NK-92 (cell line): Measurements from ENCODE around the gene DAZAP1.

Experiments used
- DNase-seq: peaks from one replicate; lab custom pipeline; 2025; ENCODE audit not compliant: unreplicated experiment; lab: John Stamatoyannopoulos, UW

Gene DAZAP1

GRCh38 chr19:1393841-1394240, 13.5 kb upstream of the DAZAP1 start:
- DNase-seq = no peak

DNA sequence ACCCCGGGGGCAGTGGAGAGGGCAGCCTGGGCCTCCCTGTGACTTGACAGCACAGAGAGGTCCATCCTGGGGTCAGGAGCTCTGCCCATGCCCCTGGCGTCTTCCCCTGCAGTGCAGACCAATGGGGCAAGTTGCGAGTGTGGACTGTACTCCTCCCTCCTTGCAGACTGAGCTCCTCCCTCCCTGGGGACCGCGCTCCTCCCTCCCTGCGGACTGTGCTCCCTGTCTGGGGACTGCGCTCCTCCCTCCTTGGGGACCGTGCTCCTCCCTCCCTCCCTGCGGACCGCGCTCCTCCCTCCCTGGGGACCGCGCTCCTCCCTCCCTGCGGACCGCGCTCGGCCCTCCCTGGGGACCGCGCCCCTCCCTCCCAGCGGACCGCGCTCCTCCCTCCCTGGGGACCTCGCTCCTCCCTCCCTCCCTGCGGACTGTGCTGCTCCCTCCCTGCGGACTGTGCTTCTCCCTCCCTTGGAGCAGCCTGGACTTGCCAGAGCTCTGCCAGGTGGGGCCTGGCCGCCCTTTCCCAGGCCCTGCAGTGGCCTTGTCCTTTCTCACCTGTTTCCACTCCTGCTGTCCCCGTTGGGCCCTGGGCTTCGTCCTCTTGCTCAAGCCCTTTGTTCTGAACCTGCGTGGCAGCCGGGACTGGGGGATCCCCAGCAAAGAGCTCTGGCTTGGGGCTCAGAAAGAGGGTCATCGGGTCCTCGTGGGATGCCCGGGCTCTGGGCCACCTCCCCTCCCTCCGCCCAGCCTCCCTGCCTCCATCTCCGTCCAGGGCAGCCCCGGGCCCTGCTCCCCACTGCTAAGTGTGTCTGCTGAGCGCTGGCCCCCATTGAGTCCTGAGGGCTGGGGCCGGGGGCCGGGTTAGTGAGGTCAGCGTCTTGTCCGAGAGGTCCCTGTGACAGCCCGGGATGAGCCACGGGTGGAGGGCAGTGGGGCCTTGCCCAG, 12.9 kb upstream of the DAZAP1 start:
- DNase-seq = no peak

DNA sequence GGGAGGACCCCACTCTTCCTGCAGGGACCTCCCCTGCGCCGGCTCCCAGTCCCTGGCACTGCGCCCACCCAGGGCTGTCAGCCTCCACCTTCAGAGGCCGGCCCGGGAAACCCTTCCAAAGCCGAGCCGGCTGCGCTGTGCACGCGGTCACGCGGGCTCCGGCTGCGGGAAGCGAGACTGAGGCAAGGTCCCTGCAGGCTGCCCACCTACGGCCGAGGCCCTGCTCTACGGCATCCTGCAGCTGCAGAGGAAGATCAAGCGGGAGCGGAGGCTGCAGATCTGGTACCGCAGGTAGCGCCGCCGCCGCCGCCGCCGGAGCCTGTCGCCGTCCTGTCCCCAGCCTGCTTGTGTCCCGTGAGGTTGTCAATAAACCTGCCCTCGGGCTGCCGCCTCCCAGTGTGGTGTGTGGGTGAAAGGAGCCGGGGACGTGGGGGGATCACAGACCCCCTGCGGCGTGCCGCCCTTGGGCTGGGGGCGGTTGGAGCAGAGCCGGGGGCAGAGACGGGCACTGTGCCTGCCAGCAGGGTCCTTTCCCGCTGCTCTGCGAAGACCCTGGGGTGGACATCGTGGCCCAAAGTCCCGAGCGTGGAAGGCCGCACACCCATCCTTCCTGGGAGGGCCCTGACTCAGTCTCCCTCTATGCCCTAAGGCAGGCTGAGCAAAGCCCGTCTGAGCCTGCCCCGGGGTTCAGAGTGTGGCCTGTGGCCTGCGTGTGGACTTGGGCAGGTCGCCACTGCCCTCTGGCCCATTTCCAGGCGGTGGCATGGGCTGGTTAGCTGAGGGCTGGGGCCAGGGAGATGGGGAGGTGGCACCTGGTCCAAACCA, 12.0 kb upstream of the DAZAP1 start:
- DNase-seq = no peak

- no peak for DNase-seq
Measured at GRCh38 chr19:1396019-1396767, 11.2 kb upstream of the DAZAP1 start.

- DNase-seq = no peak
Measured at GRCh38 chr19:1396768-1397679, 10.4 kb upstream of the DAZAP1 start.

- DNase-seq = no peak
Measured at GRCh38 chr19:1397838-1398237, 9.5 kb upstream of the DAZAP1 start.

GRCh38 chr19:1399079-1399478, 8.3 kb upstream of the DAZAP1 start:
- DNase-seq = no peak

GRCh38 chr19:1399745-1400144, 7.6 kb upstream of the DAZAP1 start:
- DNase-seq = no peak

DNA sequence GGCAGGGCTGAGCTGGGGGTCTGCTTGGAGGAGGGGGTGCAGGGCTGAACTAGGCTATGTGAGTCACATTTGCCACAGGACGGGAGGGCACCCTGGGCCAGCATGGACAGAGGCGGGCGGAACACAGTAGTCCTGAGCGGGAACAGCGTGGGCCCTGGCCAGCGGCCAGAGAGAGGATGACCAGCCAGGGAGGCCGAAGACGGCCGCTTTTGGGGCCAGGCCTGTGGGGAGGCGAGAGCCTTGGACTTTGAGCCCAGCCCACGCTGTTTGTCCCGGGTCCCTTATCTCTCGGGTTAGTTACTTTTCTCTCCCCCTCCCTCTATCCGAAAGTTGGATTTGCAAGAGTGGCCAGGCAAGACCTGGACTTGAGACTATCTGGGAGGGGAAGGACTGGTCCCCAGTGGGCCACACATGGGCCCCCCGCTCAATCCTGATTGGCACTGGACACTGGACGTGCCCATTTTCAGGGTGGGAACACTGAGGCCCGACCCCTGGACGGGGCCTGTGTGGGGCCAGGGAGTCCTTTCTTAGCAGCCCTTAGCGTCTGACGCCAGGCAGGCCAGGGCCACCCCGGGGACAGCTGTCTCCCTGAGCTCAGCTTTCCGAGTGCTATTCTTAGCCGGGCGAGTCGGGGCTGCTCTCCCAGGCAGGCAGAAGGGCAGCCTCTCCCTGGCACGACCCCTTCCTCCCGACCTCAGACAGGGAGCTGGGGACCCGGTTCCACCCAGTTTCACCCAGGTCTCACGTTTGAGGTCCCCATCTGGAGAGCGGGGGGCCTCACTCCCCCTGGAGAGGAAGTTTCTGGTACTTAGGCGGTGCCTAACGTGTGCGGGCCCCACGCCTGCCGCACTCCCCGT, 6.9 kb upstream of the DAZAP1 start:
- no peak for DNase-seq

DNA sequence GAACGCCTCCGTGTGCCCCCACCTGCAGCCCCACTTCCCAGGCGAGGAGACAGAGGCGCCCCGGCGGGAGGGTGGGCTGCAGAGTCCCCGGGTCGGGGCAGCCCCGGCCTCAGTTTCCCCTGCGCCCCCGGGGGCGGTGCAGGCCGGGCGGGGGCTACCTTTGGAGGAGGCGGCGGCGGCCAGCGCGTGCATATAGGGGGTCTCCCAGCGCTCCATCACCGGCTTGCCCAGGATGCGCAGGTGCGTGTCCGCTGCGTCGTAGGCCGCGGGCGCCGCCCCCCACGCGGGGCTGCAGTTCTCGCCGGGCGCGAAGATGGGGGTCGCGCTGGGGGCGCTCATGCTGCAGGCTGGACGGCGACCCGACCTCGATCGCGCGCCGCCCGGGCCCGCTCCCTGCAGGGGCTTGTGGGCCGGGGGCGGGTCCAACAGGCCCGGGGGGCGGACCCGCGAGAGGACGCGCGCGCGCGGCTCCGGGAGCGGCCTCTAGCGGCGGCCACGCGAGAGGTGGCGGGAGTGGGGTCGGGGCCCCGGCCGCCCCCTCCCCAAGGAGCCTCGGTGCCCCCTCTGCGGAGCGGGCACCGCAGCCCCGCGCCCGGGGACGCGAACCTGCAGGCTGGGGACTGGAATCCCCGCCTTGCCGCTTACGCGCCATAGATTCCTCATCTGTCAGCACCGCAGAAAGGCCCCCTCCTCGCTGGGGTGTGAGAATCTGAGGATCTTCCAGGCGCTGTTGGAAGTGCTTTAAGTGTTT, 6.1 kb upstream of the DAZAP1 start, which contains the start of gene GAMT:
Gene GAMT, minus strand, starts transcription at position 405 of the 751 bp plus-strand sequence. Its CDS starts 66 bp downstream, at position 339.
- no peak for DNase-seq

DNA sequence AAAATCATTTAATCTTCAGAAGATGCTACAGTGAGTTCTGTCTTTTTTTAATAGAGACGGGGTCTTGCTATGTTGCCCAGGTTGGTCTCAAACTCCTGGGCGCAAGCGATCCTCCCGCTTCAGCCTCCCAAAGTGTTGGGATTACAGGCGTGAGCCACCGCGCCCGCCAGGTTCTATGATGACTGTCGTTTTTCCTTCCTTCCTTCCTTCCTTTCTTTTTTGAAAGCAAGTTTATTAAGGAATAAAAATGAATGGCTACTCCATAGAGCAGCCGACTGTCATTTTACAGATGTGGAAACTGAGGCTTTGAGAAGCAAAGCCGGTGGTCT, 5.5 kb upstream of the DAZAP1 start:
- no peak for DNase-seq

DNA sequence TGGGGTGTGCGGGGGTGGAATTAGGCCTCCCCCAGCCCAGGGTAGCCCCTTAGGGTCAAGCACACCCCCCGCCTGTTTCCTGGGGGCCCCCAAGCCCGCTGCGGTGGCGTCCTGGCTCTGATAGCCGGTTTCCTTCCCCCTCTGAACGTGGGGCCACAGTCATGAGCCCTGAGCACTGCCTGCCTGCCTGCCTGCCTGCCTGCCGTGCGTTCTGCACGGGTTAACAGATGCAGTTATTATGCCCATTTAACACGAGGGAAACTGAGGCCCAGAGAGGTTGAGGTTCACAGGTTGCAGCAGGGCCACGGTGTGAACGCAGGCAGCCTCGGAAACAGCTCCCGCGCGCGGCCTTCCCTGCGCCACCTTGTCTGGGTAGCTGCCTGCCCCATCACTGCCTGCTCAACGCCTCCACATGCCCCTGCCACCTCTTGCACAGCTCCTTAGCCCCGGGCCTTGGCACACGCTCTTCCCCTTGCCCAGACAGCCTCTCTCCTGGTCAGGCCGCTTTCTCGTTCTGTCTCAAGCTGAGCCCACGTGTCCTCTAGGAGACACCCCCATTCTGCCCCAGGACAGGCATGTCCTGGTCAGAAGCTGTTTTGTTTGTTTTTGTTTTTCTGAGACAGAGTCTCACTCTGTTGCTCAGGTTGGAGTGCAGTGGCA, 4.8 kb upstream of the DAZAP1 start:
- no peak for DNase-seq

DNA sequence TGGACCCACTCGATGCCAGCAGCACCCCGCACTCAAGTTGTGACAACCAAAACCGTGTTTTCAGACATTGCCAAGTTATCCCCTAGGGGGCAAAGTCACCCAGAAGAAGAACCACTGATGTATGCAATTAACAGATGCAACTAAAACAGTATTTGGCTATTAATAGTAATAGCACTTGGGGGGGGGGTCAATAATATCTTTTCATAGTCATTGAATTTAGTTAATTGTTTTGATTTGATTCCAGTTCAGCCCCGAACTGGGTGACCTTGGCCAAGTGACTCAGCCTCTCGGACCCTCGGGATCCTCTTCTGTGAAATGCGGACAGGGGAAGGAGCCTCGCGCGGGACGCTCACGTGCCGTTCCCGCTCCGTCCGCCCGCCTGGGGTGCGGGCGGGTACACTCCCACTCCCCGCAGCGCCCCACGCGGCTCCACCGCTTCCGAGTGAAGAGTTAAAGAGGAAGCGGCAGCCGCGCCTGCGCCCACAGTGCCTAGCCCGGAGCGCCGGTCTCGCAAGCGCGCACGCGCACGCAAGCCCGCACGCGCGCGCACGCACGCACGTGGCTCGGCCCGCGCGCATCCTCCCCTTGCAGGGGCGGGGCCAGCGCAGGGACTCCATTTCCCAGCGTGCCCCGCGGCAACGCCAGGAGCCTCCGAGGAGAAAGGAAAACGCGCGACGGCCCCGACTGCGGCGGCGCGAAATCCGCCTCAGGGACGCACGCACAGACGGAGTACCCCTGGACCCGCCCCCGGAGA, 435 bp upstream of the DAZAP1 start:
- DNase-seq = peak; percentile 89

GRCh38 chr19:1408300-1409203, 1.2 kb downstream of the DAZAP1 start:
- no peak for DNase-seq

DNA sequence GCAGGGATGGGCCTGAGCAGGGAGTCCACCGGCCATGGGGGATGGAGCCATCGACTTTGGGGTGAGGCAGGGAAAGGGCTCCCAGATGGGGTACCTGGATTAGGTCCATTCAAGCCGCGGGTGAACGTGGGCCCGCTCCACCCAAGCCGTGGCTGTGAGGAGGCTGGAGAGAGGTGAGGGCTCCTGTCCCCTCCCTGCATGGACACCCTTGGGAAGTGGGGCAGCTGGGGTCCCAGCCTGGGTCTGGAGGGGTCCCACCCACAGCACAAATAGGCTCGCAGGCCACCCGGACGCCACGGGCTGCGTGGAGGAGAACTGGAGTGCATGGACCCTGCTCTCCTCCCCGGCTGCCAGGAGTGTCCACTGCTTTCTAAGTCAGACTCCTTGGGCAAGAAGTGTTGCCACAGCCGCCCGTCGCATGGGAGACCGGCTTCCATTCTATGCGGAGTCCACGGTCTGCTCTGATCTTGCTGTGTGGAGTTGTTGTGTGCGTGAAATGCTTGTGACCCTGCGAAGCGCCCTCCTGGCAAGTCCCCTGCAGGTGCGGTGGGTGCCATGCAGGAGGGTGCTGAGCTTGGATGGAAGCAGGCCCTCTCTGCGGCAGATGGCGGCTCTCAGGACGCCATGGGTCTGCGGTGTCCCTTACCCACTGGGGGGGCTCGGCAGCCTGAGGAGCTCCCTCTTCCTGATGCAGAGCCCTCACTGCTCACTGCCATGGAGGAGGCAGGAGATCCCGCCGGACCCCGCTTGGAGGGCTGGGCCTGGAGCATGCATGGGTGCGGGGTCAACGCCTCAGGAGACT, 2.0 kb downstream of the DAZAP1 start:
- no peak for DNase-seq
